Fibroblast of gingiva (primary cell): ENCODE results near the gene NXN.
"Not testable (repeated sequence)": the region's sequence is repeated elsewhere in the genome, so short reads cannot be mapped to it uniquely, and the experiment has no call there.

Source experiments
- DNase-seq: peaks from one replicate; pipeline ENCODE4 v3.0.0-alpha.2; 2011; ENCODE audit warnings: low read depth

NXN gene

DNA sequence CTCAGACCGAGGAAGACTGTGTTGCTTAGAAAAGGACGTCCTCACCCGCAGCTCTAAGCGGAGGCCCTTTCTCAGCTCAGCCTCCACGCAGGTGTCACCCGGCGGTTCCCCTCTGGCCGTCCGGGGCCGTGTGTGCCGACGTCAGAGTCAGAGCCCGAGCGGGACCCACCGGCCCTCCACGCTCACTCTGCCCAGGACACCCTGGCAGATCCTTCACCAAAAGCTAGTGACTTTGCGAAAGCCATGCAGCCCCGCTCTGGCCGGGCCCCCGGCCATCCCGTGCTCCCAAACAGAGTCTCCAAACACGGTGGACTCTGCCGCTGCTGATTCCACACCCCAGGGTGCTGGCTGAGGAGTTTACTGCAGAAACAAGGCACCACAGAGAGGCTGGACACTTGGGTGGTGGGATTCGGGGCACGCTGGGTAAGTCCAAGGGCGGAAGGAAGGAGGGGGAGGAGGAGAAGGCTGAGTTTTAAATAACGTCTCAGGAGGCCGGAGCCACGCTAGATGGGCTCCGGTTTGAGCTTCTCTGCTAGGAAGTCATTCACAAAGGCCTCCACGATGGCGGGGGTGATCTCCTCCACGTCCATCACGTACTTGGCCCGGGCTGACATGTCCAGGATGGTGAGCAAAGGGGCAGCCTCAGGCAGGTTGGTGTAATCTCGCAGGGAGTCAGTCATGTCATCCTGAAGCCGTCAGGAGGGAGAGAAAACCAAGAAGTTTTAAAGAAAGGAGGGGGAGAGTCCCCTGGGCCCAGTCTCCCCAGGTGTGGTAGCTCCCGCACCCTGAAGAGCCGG lies 178.9 kb downstream of the NXN start:
- no peak for DNase-seq

GRCh38 chr17:799261-799660 lies 180.3 kb downstream of the NXN start:
- DNase-seq = no peak

DNA sequence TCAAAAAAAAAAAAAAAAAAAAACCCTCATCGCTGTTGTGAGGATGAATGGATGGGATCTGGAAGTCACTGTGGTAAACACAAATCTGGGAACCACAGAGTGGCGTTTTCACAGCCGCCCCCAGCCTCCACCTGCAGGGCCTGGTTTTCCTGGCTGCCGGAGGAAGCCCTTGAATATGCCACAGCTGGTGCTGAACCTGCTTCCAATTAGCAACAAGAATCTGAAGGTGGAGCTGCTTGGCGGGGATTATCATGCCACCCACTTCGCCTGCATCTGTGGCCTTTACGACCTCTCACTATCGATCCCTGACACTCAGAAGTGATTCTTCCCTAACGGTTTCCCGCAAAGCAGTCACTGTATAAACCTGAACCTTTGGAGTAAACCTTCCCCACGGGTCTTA lies 181.3 kb downstream of the NXN start:
- DNase-seq = no peak

- no peak for DNase-seq
These were observed 182.2 kb downstream of the NXN start for GRCh38 chr17:797236-797840.

GRCh38 chr17:796609-797008 lies 183.0 kb downstream of the NXN start:
- DNase-seq = no peak

- no peak for DNase-seq
These were observed 183.9 kb downstream of the NXN start for GRCh38 chr17:795721-796120.

- no peak for DNase-seq
These were observed 184.3 kb downstream of the NXN start for GRCh38 chr17:795276-795675.

DNA sequence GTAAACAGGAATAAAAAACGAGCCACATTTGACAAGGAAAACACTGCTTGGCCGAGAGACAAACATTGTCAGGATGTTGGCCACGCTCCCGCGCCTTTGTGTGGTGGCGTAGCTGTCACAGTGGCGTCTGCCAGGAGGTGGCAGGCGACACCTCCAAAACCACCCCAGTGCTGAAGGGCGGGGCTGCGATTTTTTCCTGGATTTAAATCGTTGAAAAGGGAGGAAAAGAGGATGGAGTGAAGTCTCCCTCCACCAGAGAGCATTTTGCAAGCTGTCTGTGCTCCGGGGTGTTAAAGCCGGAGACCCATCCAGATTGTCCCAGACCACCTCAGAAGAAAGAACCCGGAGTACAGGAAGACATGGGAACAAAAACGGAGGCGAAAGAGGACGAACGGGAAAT lies 184.7 kb downstream of the NXN start:
- peak; percentile 79 for DNase-seq

DNA sequence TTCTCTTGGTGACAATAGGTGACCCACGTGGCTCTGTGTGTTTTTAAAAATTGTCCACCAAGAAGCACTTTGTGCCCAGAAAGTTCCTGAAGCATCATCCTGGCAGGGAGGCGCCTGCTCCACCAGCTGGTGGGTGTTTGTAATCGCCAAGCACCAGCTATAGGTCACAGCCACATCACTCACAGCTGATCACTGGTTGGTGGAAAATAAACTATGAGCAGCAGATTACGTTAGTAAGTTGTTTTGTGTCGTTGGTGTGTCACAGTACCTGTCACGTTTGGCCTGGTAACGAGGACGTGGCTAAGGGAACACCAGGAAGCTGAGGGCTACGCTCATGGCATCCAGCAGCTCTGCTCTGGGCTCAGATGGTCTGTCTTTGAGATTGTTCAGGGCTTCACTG lies 187.3 kb downstream of the NXN start:
- DNase-seq = no peak

GRCh38 chr17:791829-792228 lies 187.7 kb downstream of the NXN start:
- no peak for DNase-seq

DNA sequence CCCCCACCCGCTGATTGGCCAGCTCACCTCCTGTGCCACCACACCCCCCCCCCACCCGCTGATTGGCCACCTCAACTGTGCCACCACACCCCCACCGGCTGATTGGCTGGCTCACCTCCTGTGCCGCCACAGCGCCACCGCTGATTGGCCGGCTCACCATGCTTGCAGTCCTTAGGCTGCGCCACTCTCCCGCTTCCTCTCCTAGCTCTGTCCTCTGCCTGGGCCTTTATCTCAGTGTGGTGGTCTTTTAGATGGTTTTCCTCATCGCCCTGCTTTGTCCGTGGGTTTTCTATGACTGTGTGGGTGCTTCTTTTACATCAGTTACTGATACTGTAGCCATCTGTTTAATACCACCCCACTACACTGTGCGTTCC lies 188.7 kb downstream of the NXN start:
- peak; percentile 22 for DNase-seq

- peak; percentile 64 for DNase-seq
These were observed 189.4 kb downstream of the NXN start for GRCh38 chr17:789931-790873.

- no peak for DNase-seq
These were observed 190.3 kb downstream of the NXN start for GRCh38 chr17:789160-789840.

DNA sequence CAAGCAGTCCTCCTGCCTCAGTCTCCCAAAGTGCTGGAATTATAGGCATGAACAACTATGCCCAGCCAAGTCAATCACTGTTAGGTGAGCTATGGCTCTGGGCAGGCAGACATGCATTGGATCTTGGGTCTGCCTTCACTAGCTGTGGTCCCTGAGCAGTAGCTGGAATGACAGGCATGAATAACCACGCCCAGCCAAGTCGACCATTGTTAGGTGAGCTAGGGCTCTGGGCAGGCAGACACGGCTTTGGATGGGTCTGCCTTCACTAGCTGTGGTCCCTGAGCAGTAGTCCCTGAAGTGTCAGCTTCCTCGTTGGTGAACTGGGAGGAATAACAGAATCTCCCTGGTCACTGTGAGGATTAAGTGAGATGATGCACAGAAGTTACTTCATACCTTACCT lies 191.0 kb downstream of the NXN start:
- DNase-seq = no peak

- DNase-seq = no peak
These were observed 191.8 kb downstream of the NXN start for GRCh38 chr17:787641-788221.

- not testable (repeated sequence) for DNase-seq
These were observed 193.7 kb downstream of the NXN start for GRCh38 chr17:785901-786300.

DNA sequence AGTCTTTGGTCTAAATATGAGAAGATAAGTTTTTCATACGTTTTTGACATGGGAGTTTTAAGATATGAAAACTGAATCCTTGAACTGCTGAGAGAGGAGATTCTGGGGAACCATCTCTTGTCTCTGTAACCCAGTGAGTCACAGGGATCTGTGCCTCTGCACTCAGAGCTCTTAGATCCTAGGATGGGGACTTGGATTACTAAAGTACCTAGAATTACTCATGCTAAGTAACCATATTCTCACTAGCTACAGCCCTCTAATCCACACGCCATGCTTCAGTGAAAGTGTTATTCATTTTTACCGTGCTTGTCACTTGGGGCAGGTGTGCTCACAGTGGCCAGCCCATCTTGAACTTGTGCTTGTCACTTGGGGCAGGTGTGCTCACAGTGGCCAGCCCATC lies 195.4 kb downstream of the NXN start:
- no peak for DNase-seq

DNA sequence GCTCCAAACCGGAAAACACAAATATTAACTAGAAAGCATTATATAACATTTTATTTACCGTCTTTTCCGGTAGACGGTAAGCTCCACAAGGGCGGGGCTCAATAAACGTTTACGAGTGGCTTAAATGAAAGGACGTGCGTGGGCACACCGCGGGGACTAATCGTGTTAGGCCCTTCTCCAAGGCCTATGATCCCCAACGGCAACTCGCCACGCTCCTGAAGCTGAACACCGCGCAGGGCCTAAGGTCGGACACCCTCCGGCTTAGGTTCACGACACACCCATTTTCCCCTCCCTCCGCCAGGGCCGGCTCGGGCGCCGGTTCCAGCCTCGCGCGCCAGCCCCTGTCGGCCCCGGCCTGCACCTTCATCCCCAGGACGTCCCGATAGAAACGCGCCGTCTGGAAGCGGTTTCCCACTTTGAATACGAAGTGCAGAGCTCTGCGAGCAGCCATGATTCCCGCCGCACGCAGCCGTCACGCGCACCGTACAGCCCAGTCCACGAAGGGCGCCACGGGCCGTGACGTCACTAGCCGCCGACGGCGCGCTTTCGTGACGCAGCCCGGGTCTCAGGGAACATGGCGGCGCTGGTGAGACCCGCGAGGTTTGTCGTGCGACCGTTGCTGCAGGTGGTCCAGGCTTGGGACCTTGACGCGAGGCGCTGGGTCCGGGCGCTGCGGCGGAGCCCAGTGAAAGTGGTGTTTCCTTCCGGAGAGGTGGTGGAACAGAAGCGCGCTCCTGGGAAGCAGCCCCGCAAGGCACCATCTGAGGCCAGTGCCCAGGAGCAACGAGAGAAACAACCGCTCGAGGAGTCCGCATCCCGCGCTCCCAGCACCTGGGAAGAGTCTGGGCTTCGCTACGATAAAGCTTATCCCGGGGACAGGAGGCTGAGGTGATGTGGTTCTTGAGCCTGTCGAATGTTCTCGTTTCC lies 197.5 kb downstream of the NXN start, which contains the start of the genes GLOD4 and MRM3:
TSS of gene GLOD4 (minus strand) at position 476 of the 927 bp plus-strand sequence. CDS start at position 451, 25 bp downstream.
TSS of gene MRM3 (plus strand) at position 549 of the 927 bp plus-strand sequence. CDS start at position 575, 26 bp downstream.
- DNase-seq = peak; percentile 80

DNA sequence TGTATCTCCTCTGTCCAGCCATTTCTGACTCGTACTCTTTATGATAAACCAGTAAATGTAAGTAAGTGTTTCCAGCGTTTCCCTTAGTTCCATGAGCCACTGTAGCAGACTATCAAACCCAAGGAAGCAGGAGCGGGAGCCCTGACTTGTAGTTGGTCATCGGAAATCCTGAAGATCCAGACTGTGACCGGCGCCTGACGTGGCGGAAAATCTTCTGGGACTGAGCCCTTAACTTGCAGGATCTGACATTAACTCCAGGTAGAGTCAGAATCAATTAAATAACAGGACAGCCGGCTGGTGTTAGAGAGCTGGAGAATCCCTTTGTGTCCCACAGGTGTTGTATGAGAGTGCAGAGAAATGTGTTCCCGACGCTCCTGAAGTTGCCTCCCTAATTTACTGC lies 201.5 kb downstream of the NXN start:
- DNase-seq = no peak

GRCh38 chr17:774313-774584 lies 205.3 kb downstream of the NXN start:
- no peak for DNase-seq
